NB4 (cell line): ENCODE measurements around the gene SDK2.

ENCODE experiments used
- CTCF ChIP-seq: IDR thresholded peaks from one replicate; pipeline ENCODE4 v1.5.1; 2012; ENCODE audit warnings: low read depth, low read length
- POLR2A ChIP-seq: IDR thresholded peaks from 2 replicates; pipeline ENCODE4 v1.6.1; 2011; ENCODE audit warnings: mild to moderate bottlenecking; ENCODE audit not compliant: insufficient read length; ENCODE audit errors: extremely low read depth
- TF ChIP-seq, protein P1 (sequence below): IDR thresholded peaks from 2 replicates; pipeline ENCODE4 v1.6.1; 2011; ENCODE audit warnings: low read depth, low read length

GRCh38 chr17:73401911-73402310, 242.3 kb downstream of the SDK2 start:
- TF ChIP-seq POLR2A (no peak), CTCF (no peak)
- TF ChIP-seq, protein P1, sequence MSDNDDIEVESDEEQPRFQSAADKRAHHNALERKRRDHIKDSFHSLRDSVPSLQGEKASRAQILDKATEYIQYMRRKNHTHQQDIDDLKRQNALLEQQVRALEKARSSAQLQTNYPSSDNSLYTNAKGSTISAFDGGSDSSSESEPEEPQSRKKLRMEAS, result no peak
